ENCODE data around the gene STRN4.

The STRN4 gene

DNA sequence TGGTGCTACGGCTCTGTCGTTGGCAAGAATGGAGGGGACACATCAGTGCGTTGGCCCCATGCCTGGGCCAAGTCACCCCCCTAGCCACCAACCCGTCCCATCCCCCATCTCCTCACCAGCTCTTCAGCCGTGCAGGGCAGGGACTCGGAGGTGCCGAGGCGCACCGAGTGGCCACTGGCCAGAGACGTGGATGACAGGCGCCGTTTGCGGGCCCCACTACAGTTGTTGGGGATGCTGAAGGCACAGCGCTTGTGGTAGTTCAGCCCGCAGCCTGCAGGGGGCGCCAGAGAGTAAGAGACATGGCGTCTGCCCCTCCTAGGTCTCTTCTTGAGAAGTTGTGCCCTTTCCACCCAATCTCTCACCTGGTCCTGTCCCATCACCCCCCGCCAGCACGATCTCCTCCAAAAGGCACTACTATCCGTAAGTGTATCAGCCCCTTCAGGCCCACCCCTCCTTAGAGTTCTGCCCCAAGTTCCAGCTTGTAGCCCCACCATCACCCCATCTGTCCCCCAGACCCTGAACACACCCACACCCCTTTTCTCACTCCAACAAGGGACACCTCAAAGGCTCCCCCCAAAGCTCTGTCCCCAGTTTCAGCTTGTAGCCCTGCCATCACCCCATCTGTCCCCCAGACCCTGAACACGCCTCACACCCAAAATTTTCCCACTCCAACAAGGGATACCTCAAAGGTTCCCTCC is 41.7 kb downstream of the STRN4 start:
- POLR2A ChIA-PET: interaction anchor here (0.7 kb wide), 1 partner anchor 301 kb away, joined by 3 read pairs; no protein-coding TSS in a partner anchor
- peak; percentile 91 for TF ChIP-seq CTCF (IDR thresholded peaks at IDR 0.05; ENCODE audit: insufficient read depth, low read length, missing control alignments)

GRCh38 chr19:46700704-46701103 is 45.5 kb downstream of the STRN4 start:
- ChIA-PET CTCF (interaction anchor here (1.0 to 6.4 kb wide), 3 partner anchors 7 to 48 kb away, joined by 3 to 116 read pairs (median 21); partner anchors contain the start of gene PRKD2), POLR2A (no interaction called here)
- no peak for TF ChIP-seq CTCF (IDR thresholded peaks at IDR 0.05; ENCODE audit: insufficient read depth, low read length, missing control alignments)
- H3K4me3 ChIP-seq (ENCODE audit: low read depth, low read length): no peak overlapping the region
- DNase-seq (ENCODE audit: low read depth, low spot score): no peak

More for the DNA sequence above, 41.7 kb downstream of the STRN4 start:
- CTCF ChIA-PET: interaction anchor here (0.6 to 6.4 kb wide), 33 partner anchors 9 to 138 kb away, joined by 3 to 116 read pairs (median 5); partner anchors contain the start of genes FKRP and PRKD2
- H3K4me3 ChIP-seq (ENCODE audit: low read depth, low read length): no peak overlapping the region
- DNase-seq (ENCODE audit: low read depth, low spot score): no peak

DNA sequence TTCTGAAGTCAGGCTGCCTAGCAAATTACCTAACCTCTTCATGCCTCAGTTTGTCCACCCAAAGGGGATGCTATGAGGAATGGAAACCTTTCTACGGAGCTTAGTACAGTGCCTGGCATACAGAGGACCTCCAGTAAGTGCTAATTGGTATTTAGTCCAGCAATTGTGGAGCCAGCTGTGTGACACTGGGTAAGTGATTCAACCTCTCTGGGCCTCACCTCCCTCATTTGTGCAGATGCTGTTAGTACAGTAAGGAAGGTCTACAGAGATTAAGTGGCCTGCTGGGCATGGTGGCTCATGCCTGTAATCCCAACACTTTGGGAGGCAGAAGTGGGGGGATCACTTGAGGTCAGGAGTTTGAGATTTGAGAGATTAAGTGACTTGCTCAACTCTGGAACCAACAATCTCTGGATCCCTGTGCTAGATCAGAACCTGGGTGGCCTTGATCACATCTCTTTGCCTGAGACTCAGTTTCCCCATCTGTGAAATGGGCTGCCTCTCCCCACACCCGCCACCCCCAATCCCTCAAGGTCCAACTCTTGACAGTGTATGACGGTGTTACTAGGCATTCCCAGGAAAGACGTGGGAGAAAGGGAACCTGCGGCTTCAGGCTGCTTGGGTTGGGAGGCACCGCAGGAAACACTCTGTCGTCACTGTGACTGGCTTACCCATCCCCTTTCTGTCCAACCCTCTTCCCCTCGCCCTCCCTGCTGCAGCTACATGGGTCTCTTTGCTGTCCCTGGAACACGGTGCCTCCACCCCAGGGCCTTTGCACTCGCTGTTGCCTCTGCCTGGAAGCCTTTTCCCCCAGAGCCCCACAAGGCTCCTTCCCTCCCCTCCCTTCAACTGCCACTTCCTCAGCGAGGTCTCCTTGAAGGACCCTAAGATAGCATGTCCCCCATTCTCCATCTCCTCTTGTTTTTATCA is 47.6 kb downstream of the STRN4 start:
- H3K4me3 ChIP-seq (ENCODE audit: low read depth, low read length): no peak overlapping the region
- no peak for TF ChIP-seq CTCF (IDR thresholded peaks at IDR 0.05; ENCODE audit: insufficient read depth, low read length, missing control alignments)
- ChIA-PET CTCF (interaction anchor here (1.2 to 4.6 kb wide), 3 partner anchors 9 to 30 kb away, joined by 3 to 21 read pairs (median 10); no protein-coding TSS in a partner anchor), POLR2A (interaction anchor here (0.7 kb wide), 1 partner anchor 39 kb away, joined by 4 read pairs; no protein-coding TSS in a partner anchor)
- no peak for DNase-seq (ENCODE audit: low read depth, low spot score)

GRCh38 chr19:46697204-46697960 is 48.9 kb downstream of the STRN4 start:
- ChIA-PET CTCF (interaction anchor here (0.9 to 4.6 kb wide), 7 partner anchors 10 to 84 kb away, joined by 3 to 21 read pairs (median 3); no protein-coding TSS in a partner anchor), POLR2A (no interaction called here)

DNA sequence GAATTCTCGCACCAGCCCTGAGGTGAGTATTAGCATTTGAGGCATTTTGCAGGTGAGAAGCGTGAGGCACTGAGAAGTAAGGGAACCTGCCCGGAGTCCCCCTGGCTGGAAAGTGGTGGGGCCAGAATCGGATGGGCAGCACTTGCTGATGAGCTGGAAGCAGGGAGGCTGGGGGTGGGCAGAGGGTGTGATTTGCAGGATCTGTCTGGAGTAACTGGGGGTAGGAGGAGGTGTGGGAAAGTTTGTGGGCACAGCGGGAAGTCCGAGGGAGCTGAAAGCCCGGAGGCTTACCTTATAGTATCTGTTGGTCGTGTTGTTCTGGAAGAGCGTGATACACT is 49.4 kb downstream of the STRN4 start:
- H3K4me3 ChIP-seq (ENCODE audit: low read depth, low read length): no peak overlapping the region

More at GRCh38 chr19:46697204-46697960, 48.9 kb downstream of the STRN4 start:
- H3K4me3 ChIP-seq (ENCODE audit: low read depth, low read length): no peak overlapping the region
- DNase-seq (ENCODE audit: low read depth, low spot score): no peak
- no peak for TF ChIP-seq CTCF (IDR thresholded peaks at IDR 0.05; ENCODE audit: insufficient read depth, low read length, missing control alignments)

More for the DNA sequence above, 49.4 kb downstream of the STRN4 start:
- ChIA-PET CTCF (interaction anchor here (0.9 to 4.6 kb wide), 7 partner anchors 8 to 83 kb away, joined by 3 to 21 read pairs (median 4); no protein-coding TSS in a partner anchor), POLR2A (no interaction called here)
- TF ChIP-seq CTCF (IDR thresholded peaks at IDR 0.05; ENCODE audit: insufficient read depth, low read length, missing control alignments): no peak
- DNase-seq (ENCODE audit: low read depth, low spot score): no peak
